Activated naive CD4-positive, alpha-beta T cell treated with Interleukin-2 at 50 U/mL for 16 hours (primary cell): ENCODE data around the gene OR2D2.
"Not testable (repeated sequence)": the region's sequence is repeated elsewhere in the genome, so short reads cannot be mapped to it uniquely, and the experiment has no call there.

Source experiments
- DNase-seq: peaks from one replicate; pipeline ENCODE4 v3.0.0-alpha.2; 2020

OR2D2 gene

GRCh38 chr11:6876914-6877313, 15.4 kb downstream of the OR2D2 start:
- DNase-seq, result no peak

GRCh38 chr11:6876325-6876724, 16.0 kb downstream of the OR2D2 start, which contains the start of gene OR10A4:
OR10A4 (plus strand) TSS chr11:6876625; CDS start chr11:6876648, 23 bp downstream.
- DNase-seq, result no peak

GRCh38 chr11:6875761-6876160, 16.5 kb downstream of the OR2D2 start:
- no peak for DNase-seq

- no peak for DNase-seq
Observed at GRCh38 chr11:6871278-6871677, 21.0 kb downstream of the OR2D2 start.

DNA sequence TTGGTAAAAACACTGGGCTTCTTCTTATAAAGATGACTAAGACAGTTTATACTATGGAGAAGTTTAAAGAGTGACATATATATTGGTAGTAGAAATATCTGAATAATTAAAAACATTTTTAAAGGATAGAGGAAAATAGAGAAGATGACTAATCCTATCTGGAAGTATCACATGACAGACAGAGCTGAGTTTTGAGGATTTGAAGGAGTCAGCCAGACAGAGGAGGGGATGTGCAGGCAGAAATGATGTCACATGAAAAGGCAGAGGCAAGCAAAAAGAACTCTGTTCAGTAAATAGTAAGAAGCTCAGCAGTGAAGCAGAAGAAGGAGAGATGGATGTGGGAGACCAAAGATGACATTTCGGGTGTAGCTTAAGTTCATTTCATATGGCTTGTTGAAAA, 27.9 kb downstream of the OR2D2 start:
- DNase-seq, result no peak

- DNase-seq, result no peak
Observed at GRCh38 chr11:6862961-6863360, 29.3 kb downstream of the OR2D2 start, which contains the start of gene OR10A2. OR10A2 (plus strand) TSS chr11:6863057; CDS start chr11:6869755, 6,698 bp downstream.

GRCh38 chr11:6856871-6857270, 35.4 kb downstream of the OR2D2 start:
- DNase-seq, result no peak

DNA sequence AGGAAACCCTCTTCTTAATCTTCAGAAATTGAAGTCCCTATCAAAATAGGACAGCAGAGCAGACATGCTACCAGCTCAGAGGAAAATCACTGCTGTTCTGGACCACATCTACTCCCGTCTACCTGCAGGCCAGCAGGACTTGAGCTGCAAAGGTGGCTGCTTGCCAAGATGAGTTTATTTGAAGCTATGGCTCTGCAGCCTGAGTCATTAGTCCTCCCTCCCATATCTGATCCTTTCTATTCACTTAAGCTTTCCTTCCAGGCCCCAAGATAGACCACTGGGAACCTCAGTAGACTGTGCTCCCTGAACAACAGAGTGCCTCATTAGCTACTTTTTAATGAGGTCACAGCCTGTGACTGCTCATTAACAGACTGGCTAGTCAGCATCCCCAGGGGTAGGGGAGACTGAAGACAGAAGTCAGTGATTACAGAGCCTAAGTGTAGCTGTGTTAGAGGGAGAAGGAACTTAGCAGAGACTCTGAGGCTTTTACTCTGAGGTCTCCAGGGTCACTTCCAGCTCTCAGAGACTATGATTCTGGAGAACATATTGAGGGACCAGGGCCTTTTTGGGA, 36.2 kb downstream of the OR2D2 start:
- no peak for DNase-seq

DNA sequence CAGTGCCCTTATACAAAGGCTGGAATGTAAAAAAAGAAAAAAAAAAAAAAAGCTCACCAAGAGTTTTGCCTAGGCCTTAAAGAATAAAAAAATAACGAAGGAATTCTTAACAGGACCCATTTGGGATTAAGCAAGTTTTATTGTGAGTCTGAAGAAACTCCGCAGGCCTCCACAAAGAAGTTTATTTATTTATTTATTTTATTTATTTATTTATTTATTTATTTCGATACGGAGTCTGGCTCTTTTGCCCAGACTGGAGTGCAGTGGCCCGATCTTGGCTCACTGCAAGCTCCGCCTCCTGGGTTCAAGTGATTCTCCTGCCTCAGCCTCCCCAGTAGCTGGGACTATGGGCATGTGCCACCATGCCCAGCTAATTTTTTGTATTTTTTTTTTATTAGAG, 37.5 kb downstream of the OR2D2 start:
- DNase-seq, result not testable (repeated sequence)

- DNase-seq, result no peak
Observed at GRCh38 chr11:6850526-6850925, 41.8 kb downstream of the OR2D2 start.

GRCh38 chr11:6845383-6845782, 46.9 kb downstream of the OR2D2 start, which contains the start of gene OR10A5:
OR10A5 (plus strand) TSS chr11:6845683; CDS start chr11:6845683, 0 bp downstream.
- DNase-seq, result no peak

- DNase-seq, result no peak
Observed at GRCh38 chr11:6844356-6844755, 47.9 kb downstream of the OR2D2 start.

- no peak for DNase-seq
Observed at GRCh38 chr11:6843670-6844069, 48.6 kb downstream of the OR2D2 start.

- DNase-seq, result no peak
Observed at GRCh38 chr11:6841694-6842093, 50.6 kb downstream of the OR2D2 start.
